GM18951 (cell line): Measurements from ENCODE around the gene TRAPPC14.

Experiments used
- POLR2A ChIP-seq: IDR thresholded peaks from 4 replicates; pipeline ENCODE4 v1.6.1; 2011; ENCODE audit warnings: mild to moderate bottlenecking; ENCODE audit not compliant: insufficient read length, insufficient read depth; ENCODE audit errors: extremely low read depth
- in situ Hi-C: fragments of 300-500 bp; cut with MboI; formaldehyde crosslinking; loops from one replicate; pipeline ENCODE4 v1.12.0; 2022; ENCODE audit warnings: low sequenced_read_pairs, mixed read lengths, inconsistent platforms; ENCODE audit not compliant: unreplicated experiment

The TRAPPC14 gene

DNA sequence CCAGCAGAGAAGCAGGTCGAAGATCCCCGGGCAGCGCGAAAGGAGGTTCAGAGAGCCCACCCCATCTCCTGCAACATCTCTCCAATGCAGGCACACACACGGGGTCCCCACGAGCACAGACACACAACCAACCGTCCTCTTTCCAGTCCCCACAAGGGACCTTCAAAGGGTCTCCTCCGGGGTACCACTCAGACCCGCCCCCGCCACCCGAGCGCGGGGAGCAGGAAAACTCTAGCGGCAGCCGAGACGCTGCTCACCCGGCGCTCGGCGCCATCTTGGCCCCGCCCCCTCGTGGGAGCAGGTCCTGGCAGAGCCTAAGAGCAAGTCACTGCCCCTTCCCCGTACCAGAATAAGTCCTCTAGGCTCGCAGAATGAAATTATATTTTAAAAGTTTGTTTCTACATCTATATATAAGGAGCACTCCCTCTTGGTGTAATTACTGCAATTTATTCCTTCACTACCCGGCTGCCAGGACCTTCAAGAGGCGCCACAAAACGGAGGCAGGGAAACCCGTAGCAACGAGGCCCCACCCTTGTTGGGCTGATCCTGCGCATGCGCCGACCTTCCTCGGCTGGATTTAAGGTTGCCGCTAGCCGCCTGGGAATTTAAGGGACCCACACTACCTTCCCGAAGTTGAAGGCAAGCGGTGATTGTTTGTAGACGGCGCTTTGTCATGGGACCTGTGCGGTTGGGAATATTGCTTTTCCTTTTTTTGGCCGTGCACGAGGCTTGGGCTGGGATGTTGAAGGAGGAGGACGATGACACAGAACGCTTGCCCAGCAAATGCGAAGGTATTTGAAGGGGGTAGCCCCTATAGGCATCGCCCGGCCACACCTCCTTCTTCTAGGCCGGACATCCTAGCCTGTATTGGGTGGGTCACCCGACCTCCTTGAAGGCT lies 39.2 kb downstream of the TRAPPC14 start, which contains the start of the genes CNPY4 and TAF6:
CNPY4 (plus strand) TSS at position 563 of the 898 bp plus-strand sequence; CDS start at position 674, 111 bp downstream.
TAF6 (minus strand) TSS at position 287 of the 898 bp plus-strand sequence. CDS start 5,149 bp downstream, outside the sequence.
- in situ Hi-C loops = no loop called here

DNA sequence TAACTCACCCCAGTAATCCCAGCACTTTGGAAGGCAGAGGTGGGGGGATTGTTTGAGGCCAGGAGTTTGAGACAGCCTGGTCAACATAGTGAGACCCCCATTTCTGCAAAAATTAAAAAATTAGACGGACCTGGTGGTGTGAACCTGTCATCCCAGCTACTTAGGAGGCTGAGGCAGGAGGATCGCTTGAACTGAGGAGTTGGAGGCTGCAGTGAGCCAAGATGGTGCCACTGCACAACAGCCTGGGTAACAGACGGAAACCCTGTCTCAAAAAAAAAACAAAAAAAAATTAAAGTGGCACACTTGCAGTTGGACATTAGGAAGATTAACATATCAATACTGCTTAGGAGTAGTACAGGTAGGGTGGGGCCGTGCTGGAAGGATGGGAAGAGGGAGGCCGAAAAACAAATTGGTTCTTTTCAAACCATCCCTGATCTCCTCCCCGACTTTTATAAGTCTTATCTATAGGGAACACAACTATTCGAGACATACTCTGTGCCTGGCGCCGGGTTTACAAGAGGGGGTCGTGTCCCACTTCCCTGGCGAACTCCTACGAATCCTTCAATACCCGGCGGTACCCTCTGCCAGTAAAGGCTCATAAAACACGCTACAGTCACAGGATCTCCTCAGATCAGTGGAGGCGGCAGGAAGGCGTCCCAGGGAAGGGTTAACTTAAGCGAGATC lies 40.0 kb downstream of the TRAPPC14 start:
- TF ChIP-seq POLR2A = no peak
- in situ Hi-C loops = no loop called here

More for the DNA sequence above, 39.2 kb downstream of the TRAPPC14 start, which contains the start of the genes CNPY4 and TAF6:
- peak; percentile 89 for TF ChIP-seq POLR2A

- in situ Hi-C loops = no loop called here
- no peak for TF ChIP-seq POLR2A
Observed at GRCh38 chr7:100115026-100115425, 43.5 kb downstream of the TRAPPC14 start.

DNA sequence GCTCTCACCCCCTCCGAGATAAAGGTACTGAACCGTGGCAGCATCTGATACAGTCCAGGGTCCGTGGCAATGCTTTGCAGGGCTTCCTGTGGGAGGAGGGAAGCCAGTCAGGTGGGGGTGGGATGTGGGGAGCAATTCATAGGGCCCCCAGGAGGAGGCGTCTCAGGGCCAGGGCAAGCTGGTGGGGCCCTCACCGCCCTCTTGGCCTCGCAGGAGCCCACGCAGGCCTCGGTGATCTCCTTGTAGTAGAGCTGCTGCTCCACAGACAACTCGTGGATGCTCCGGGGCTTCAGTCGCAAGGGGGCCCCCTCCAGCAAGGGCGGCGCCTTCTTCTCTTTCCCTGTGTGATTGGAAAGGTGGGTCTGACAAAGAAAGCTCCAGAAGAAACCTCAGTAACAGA lies 46.6 kb downstream of the TRAPPC14 start:
- in situ Hi-C loops = no loop called here
- no peak for TF ChIP-seq POLR2A

GRCh38 chr7:100111156-100111555 lies 47.4 kb downstream of the TRAPPC14 start:
- in situ Hi-C loops = no loop called here
- TF ChIP-seq POLR2A = no peak

DNA sequence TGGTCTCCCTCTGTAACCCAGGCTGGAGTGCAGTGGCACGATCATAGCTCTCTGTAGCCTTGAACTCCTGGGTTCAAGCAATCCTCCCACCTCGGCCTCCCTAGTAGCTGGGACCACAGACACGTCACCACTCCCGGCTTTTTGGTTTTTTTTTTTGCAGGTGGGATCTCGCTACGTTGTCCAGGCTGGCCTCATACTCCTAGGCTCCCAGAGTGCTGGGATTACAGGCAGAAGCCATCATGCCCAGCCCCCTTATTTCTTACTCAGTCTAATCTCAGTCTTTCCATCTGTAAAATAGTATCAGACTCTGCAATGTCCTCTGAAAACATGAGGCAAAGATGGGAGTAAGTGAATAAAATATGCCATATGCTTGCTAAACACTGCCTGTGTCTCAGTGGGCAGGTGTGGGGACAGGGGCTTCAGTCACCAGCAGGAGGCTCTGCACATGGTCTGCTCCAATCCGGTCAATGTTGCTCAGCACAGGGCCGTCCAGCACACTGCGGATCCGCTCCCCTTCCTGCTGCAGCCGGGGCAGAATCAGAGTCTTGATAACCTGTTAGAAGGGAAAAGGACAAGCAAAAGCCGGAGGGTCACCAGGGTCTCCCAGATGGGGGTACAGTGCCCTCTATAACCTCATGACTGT lies 48.9 kb downstream of the TRAPPC14 start:
- in situ Hi-C loops = no loop called here

GRCh38 chr7:100107890-100108289 lies 50.6 kb downstream of the TRAPPC14 start:
- no peak for TF ChIP-seq POLR2A
- in situ Hi-C loops = no loop called here

More for the DNA sequence above, 48.9 kb downstream of the TRAPPC14 start:
- TF ChIP-seq POLR2A = no peak

DNA sequence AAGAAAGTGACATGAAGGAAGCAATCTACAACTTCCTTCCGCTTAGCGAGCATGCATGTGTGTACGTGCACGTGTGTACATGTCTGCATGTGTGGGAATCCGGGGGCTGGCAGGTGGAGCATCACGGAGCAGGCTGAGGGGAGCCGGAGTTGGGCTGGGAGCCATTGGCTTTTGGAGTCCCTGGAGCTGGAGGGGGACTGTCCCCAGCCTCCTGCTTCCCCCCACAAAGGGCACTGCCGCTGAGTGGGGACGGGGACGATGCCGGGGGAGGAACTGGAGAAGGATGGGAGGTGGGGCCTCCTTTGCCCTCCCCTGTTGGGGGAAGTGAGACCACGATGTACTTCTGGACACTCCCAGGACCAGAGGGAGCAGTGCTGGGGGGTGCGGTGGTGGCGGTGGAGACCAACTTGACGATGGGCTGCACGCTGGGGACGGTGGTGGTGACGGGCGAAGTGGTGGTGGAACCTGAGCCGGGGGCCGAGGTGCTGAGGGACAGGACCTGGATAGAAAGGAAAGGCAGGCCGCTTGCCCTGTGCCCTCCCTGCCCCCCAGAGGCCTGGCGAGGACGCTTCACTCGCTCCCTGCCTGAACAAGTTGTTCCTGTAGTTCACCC lies 51.3 kb downstream of the TRAPPC14 start:
- in situ Hi-C loops = no loop called here
- TF ChIP-seq POLR2A = no peak

GRCh38 chr7:100106633-100107032 lies 51.9 kb downstream of the TRAPPC14 start:
- in situ Hi-C loops = no loop called here
- no peak for TF ChIP-seq POLR2A

DNA sequence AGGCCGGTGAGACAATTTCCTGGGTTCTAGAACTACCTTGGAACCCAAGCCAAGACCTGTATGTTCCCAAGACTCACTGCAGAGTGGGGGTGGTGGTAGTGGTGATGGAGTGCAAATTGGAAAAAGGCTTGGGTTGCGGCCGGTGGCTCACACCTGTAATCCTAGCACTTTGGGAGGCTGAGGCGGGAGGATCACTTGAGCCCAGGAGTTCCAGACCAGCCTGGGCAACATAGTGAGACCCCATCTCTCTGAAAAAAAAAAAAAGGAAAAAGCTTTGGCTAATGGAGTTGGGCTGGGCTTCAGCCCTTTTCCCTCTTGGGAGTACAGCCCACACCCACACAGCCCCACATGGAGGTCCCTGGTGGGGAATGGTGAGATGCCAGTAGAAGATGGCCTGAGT lies 53.0 kb downstream of the TRAPPC14 start:
- in situ Hi-C loops = no loop called here
- TF ChIP-seq POLR2A = no peak
